GM12878 (cell line): ENCODE data around the gene AFMID. TPM values are rescaled to one million over a fixed set of nuclear protein-coding genes. Genes with fewer than 3 reads are reported as not detected.

Experiments
- ASH2L ChIP-seq: fragments of 300-600, 200-600 bp; sonication (generic); IDR thresholded peaks from 2 replicates; pipeline ENCODE4 v1.6.1; 2017; ENCODE audit warnings: low read depth, mild to moderate bottlenecking, borderline replicate concordance
- ATF7 ChIP-seq: fragments of 450-650 bp; IDR thresholded peaks from 2 replicates; pipeline ENCODE4 v1.6.1; 2016; ENCODE audit warnings: low read depth, mild to moderate bottlenecking
- BHLHE40 ChIP-seq, 2 experiments: fragments of 450-650 bp in 1 of 2; IDR thresholded peaks; 2 replicates each; pipeline ENCODE4 v1.6.1; 2011 to 2017; ENCODE audit warnings: low read depth in 2 of 2, borderline replicate concordance in 1 of 2, improper control_type of control experiment in 1 of 2, low read length in 1 of 2, mild to moderate bottlenecking in 1 of 2
- BMI1 ChIP-seq: fragments of 450-650 bp; IDR thresholded peaks from 2 replicates; pipeline ENCODE4 v1.6.1; 2016; ENCODE audit warnings: mild to moderate bottlenecking, moderate library complexity, borderline replicate concordance
- BRCA1 ChIP-seq: IDR thresholded peaks from 2 replicates; pipeline ENCODE4 v1.6.1; 2011; ENCODE audit warnings: low read depth, low read length, improper control_type of control experiment
- CBFB ChIP-seq: IDR thresholded peaks from 2 replicates; pipeline ENCODE4 v1.6.1; 2016; ENCODE audit warnings: antibody characterized with exemption, low read depth
- CBX3 ChIP-seq: fragments of 200-600 bp; sonication (generic); IDR thresholded peaks from 2 replicates; pipeline ENCODE4 v1.6.1; 2016; ENCODE audit warnings: low read depth, borderline replicate concordance
- CBX5 ChIP-seq: sonication (generic); IDR thresholded peaks from 2 replicates; pipeline ENCODE4 v1.6.1; 2016; ENCODE audit warnings: low read depth, moderate library complexity, mild to moderate bottlenecking, inconsistent platforms
- E4F1 ChIP-seq: fragments of 450-650 bp; IDR thresholded peaks from 2 replicates; pipeline ENCODE4 v1.6.1; 2018; ENCODE audit warnings: borderline replicate concordance, mild to moderate bottlenecking; ENCODE audit not compliant: partially characterized antibody
- EP300 ChIP-seq, 2 experiments: fragments of 150-350 bp in 1 of 2; IDR thresholded peaks; 2 replicates each; pipeline ENCODE4 v1.6.1; 2011 to 2012; ENCODE audit warnings: low read depth in 2 of 2, low read length in 2 of 2, borderline replicate concordance in 1 of 2, improper control_type of control experiment in 1 of 2, inconsistent platforms in 1 of 2; ENCODE audit not compliant: control insufficient read depth in 1 of 2
- FOS ChIP-seq: IDR thresholded peaks from 3 replicates; pipeline ENCODE4 v1.6.1; 2011; ENCODE audit warnings: borderline replicate concordance; ENCODE audit not compliant: insufficient read length; ENCODE audit errors: extremely low read depth
- HCFC1 ChIP-seq: fragments of 150-350 bp; IDR thresholded peaks from 2 replicates; pipeline ENCODE4 v1.6.1; 2014; ENCODE audit warnings: low read length
- HDAC6 ChIP-seq: fragments of 200-600 bp; sonication (generic); IDR thresholded peaks from one replicate; pipeline ENCODE4 v1.8.0; 2017; ENCODE audit warnings: antibody characterized with exemption; ENCODE audit not compliant: unreplicated experiment
- HDGF ChIP-seq: fragments of 450-650 bp; IDR thresholded peaks from 2 replicates; pipeline ENCODE4 v1.6.1; 2016; ENCODE audit warnings: antibody characterized with exemption
- JUND ChIP-seq: IDR thresholded peaks from 2 replicates; pipeline ENCODE4 v1.6.1; 2012; ENCODE audit warnings: low read depth, mild to moderate bottlenecking, low read length, improper control_type of control experiment, moderate library complexity
- LARP7 ChIP-seq: fragments of 450-650 bp; IDR thresholded peaks from 2 replicates; pipeline ENCODE4 v1.6.1; 2017; ENCODE audit warnings: mild to moderate bottlenecking
- MEF2A ChIP-seq: IDR thresholded peaks from 2 replicates; pipeline ENCODE4 v1.6.1; 2011; ENCODE audit warnings: low read depth, mild to moderate bottlenecking, low read length, moderate library complexity; ENCODE audit not compliant: insufficient read depth
- MEF2B ChIP-seq: fragments of 450-650 bp; IDR thresholded peaks from 2 replicates; pipeline ENCODE4 v1.6.1; 2018; ENCODE audit warnings: mild to moderate bottlenecking, moderate library complexity; ENCODE audit not compliant: partially characterized antibody, poor library complexity, severe bottlenecking
- MLLT1 ChIP-seq: fragments of 450-650 bp; IDR thresholded peaks from 2 replicates; pipeline ENCODE4 v1.6.1; 2016; ENCODE audit warnings: mild to moderate bottlenecking
- POU2F2 ChIP-seq: IDR thresholded peaks from 3 replicates; pipeline ENCODE4 v1.6.1; 2011; ENCODE audit warnings: low read depth, mild to moderate bottlenecking, low read length, borderline replicate concordance
- RFX5 ChIP-seq: IDR thresholded peaks from 2 replicates; pipeline ENCODE4 v1.6.1; 2011; ENCODE audit warnings: low read depth, low read length, improper control_type of control experiment
- SUPT20H ChIP-seq: IDR thresholded peaks from 2 replicates; pipeline ENCODE4 v1.6.1; 2011; ENCODE audit warnings: low read depth, mild to moderate bottlenecking, low read length, moderate library complexity, borderline replicate concordance; ENCODE audit not compliant: control insufficient read depth
- YY1 ChIP-seq: IDR thresholded peaks from 2 replicates; pipeline ENCODE4 v1.6.1; 2011; ENCODE audit warnings: low read depth, mild to moderate bottlenecking, low read length
- ZBTB33 ChIP-seq: fragments of 450-650 bp; IDR thresholded peaks from 2 replicates; pipeline ENCODE4 v1.6.1; 2017; ENCODE audit warnings: mild to moderate bottlenecking
- polyA plus RNA-seq, 11 experiments: library from polyadenylated mRNA; depleted of rRNA in 4 of 11; unstranded in 6 of 11; stranded (reverse) in 5 of 11; fragments of >200 nt; fragmentation: Nextera tagmentation in 4 of 11; fragmentation: Illumina TruSeq in 1 of 11; extraction: Ambion mirVana in 4 of 11; extraction: Trizol in 1 of 11; gene quantifications; 1 replicate in 1 of 11; 2 replicates in 10 of 11; pipeline versions ENCODE4 v1.2.1 to v1.2.3, GENCODE V29; 2011 to 2016; ENCODE audit warnings: inconsistent platforms in 2 of 11, missing spikeins in 2 of 11, low read depth in 1 of 11
- total RNA-seq, 4 experiments: library from RNA; depleted of rRNA in 3 of 4; stranded (reverse); fragments of >200 nt in 3 of 4; fragmentation: Illumina TruSeq in 1 of 4; extraction: Trizol in 1 of 4; gene quantifications; 2 replicates each; pipeline versions ENCODE4 v1.2.1 to v1.2.3, GENCODE V29; 2013 to 2021

Gene AFMID
- total and polyA plus RNA-seq, 10 of the 15 experiments (the other 5 are each of a cell fraction or from before 2014, with no cell fraction given), result 36.1 to 98.8 (median 51.6) TPM

GRCh38 chr17:78154903-78155811 lies 32.0 kb upstream of the AFMID start (continued):
- 0 out of 2 replicates have a peak, but pooled peaks have one; percentile 2 for TF ChIP-seq MEF2A
- peak; percentile 80 for TF ChIP-seq CBFB
- no peak for TF ChIP-seq ZBTB33
- TF ChIP-seq SUPT20H, result no peak
- TF ChIP-seq MEF2B, result peak; percentile 49
- TF ChIP-seq ASH2L, result no peak
- TF ChIP-seq LARP7, result no peak
- TF ChIP-seq POU2F2, result peak; percentile 89; the same call in 2 of the 3 replicates
- TF ChIP-seq EP300 (IDR thresholded peaks at IDR 0.05; ENCODE audit: borderline replicate concordance in 1 of 2, control insufficient read depth in 1 of 2, low read depth in 2 of 2, low read length in 2 of 2), result peak; percentile 61 to 88; a peak in 3 of 4 replicates
- no peak for TF ChIP-seq BRCA1
- 0 out of 2 replicates have a peak, but pooled peaks have one; percentile 2 for TF ChIP-seq YY1
- peak; percentile 88 to 93 for TF ChIP-seq BHLHE40 (IDR thresholded peaks at IDR 0.05; ENCODE audit: borderline replicate concordance in 1 of 2, low read depth in 2 of 2, low read length in 1 of 2)
- TF ChIP-seq CBX3, result no peak
- 0 out of 2 replicates have a peak, but pooled peaks have one; percentile 19 for TF ChIP-seq RFX5
- TF ChIP-seq FOS, result no peak
- TF ChIP-seq HDAC6, result no peak
- TF ChIP-seq BMI1, result no peak
- TF ChIP-seq JUND, result peak; percentile 94
- TF ChIP-seq HCFC1, result no peak; the same call in 1 of the 2 replicates
- TF ChIP-seq E4F1, result peak; percentile 86
- peak; percentile 100 for TF ChIP-seq MLLT1
- TF ChIP-seq HDGF, result peak; percentile 89
- 0 out of 2 replicates have a peak, but pooled peaks have one; percentile 65 for TF ChIP-seq CBX5
- TF ChIP-seq ATF7, result peak; percentile 100
